Upper lobe of left lung (tissue), 4 donors: Measurements from ENCODE around the gene DLG2.

Source experiments
- CTCF ChIP-seq, 6 experiments: fragments of 450-650 bp in 4 of 6; fragments of 200-600 bp in 2 of 6; sonication (generic) in 2 of 6; IDR thresholded peaks; one replicate each; pipeline ENCODE4 v1.5.1; 2016 to 2019; ENCODE audit warnings: antibody characterized with exemption in 6 of 6
- EP300 ChIP-seq, 4 donors: sonication (generic); formaldehyde crosslinking; IDR thresholded peaks; one replicate each; pipeline ENCODE4 v1.5.1; 2017; ENCODE audit warnings: antibody characterized with exemption in 4 of 4, control low read depth in 2 of 4
- POLR2AphosphoS5 ChIP-seq, 2 donors: sonication (generic); formaldehyde crosslinking; IDR thresholded peaks; one replicate each; pipeline ENCODE4 v1.5.1; 2017; ENCODE audit warnings: antibody characterized with exemption in 2 of 2

GRCh38 chr11:83721263-83721662 is 1905.9 kb downstream of the DLG2 start:
- TF ChIP-seq CTCF (IDR thresholded peaks at IDR 0.05) (no peak), POLR2AphosphoS5 (IDR thresholded peaks at IDR 0.05) (no peak), EP300 (IDR thresholded peaks at IDR 0.05) (no peak)
